Astrocyte (in vitro differentiated cells and primary cell): ENCODE results near the gene RABGAP1L. TPM values are rescaled to one million over a fixed set of nuclear protein-coding genes. Genes with fewer than 3 reads are reported as not detected.

Experiments used
- DNase-seq: peaks from one replicate; pipeline ENCODE4 v3.0.0-alpha.2; 2010; ENCODE audit warnings: low read depth
- FAIRE-seq: peaks from 2 replicates; lab custom pipeline; 2011; peaks lifted over from hg19 to GRCh38; lab: Jason Lieb, UNC
- H2AFZ ChIP-seq: 2 replicates; pipeline ENCODE4 v1.6.0; 2012; ENCODE audit warnings: low read depth, low read length, inconsistent platforms
- H3K27ac ChIP-seq: 2 replicates; pipeline ENCODE4 v1.5.1; 2011; ENCODE audit warnings: low read depth, low read length, inconsistent platforms
- H3K27me3 ChIP-seq: 2 replicates; pipeline ENCODE4 v1.6.0; 2011; ENCODE audit warnings: low read length, inconsistent platforms; ENCODE audit not compliant: insufficient read depth
- H3K36me3 ChIP-seq: 2 replicates; pipeline ENCODE4 v1.5.1; 2011; ENCODE audit warnings: low read length, inconsistent platforms; ENCODE audit not compliant: insufficient read depth
- H3K4me1 ChIP-seq: 2 replicates; pipeline ENCODE4 v1.5.1; 2011; ENCODE audit warnings: low read length, inconsistent platforms; ENCODE audit not compliant: insufficient read depth
- H3K4me2 ChIP-seq: 2 replicates; pipeline ENCODE4 v1.6.0; 2012; ENCODE audit warnings: low read length, inconsistent platforms
- H3K4me3 ChIP-seq: 2 replicates; pipeline ENCODE4 v1.5.1; 2011; ENCODE audit warnings: low read depth, mild to moderate bottlenecking, low read length, inconsistent platforms; ENCODE audit not compliant: insufficient read depth
- H3K79me2 ChIP-seq: 2 replicates; pipeline ENCODE4 v1.6.0; 2012; ENCODE audit warnings: mild to moderate bottlenecking, low read length, inconsistent platforms; ENCODE audit not compliant: insufficient read depth
- H3K9ac ChIP-seq: 2 replicates; pipeline ENCODE4 v1.6.0; 2012; ENCODE audit warnings: mild to moderate bottlenecking, low read length, inconsistent platforms
- H3K9me3 ChIP-seq: 2 replicates; pipeline ENCODE4 v1.5.1; 2012; ENCODE audit warnings: low read depth, mild to moderate bottlenecking, low read length, inconsistent platforms; ENCODE audit not compliant: insufficient read depth
- H4K20me1 ChIP-seq: 2 replicates; pipeline ENCODE4 v1.6.0; 2012; ENCODE audit warnings: low read length, inconsistent platforms; ENCODE audit not compliant: insufficient read depth
- H3K27ac Mint-ChIP-seq: one replicate; pipeline ENCODE4 v1.8.0; 2021; ENCODE audit warnings: mild to moderate bottlenecking, mixed read lengths; ENCODE audit not compliant: unreplicated experiment
- H3K27me3 Mint-ChIP-seq: one replicate; pipeline ENCODE4 v1.8.0; 2021; ENCODE audit warnings: low read depth, mixed read lengths; ENCODE audit not compliant: unreplicated experiment
- H3K36me3 Mint-ChIP-seq: one replicate; pipeline ENCODE4 v1.8.0; 2021; ENCODE audit warnings: low read depth, mixed read lengths; ENCODE audit not compliant: unreplicated experiment
- H3K4me1 Mint-ChIP-seq: one replicate; pipeline ENCODE4 v1.8.0; 2021; ENCODE audit warnings: low read depth, mixed read lengths; ENCODE audit not compliant: unreplicated experiment
- H3K4me3 Mint-ChIP-seq: one replicate; pipeline ENCODE4 v1.8.0; 2021; ENCODE audit warnings: mild to moderate bottlenecking, moderate library complexity, mixed read lengths; ENCODE audit not compliant: unreplicated experiment
- H3K9me3 Mint-ChIP-seq: one replicate; pipeline ENCODE4 v1.8.0; 2021; ENCODE audit warnings: mild to moderate bottlenecking, mixed read lengths; ENCODE audit not compliant: unreplicated experiment
- EZH2 ChIP-seq: IDR thresholded peaks from 2 replicates; pipeline ENCODE4 v1.6.1; 2012; ENCODE audit warnings: mild to moderate bottlenecking, low read length, inconsistent platforms; ENCODE audit not compliant: insufficient read depth
- total RNA-seq: library from RNA; stranded (reverse); gene quantifications from 2 replicates; pipeline ENCODE4 v1.2.1, GENCODE V29; 2021
- TF ChIP-seq, protein P1 (sequence below): IDR thresholded peaks from 2 replicates; pipeline ENCODE4 v1.5.1; 2011; ENCODE audit warnings: low read depth, mild to moderate bottlenecking, inconsistent platforms, low read length, moderate library complexity; ENCODE audit not compliant: insufficient read depth

RABGAP1L gene
- total RNA-seq, 1 donor from 2014 or later, result 40.2 TPM

DNA sequence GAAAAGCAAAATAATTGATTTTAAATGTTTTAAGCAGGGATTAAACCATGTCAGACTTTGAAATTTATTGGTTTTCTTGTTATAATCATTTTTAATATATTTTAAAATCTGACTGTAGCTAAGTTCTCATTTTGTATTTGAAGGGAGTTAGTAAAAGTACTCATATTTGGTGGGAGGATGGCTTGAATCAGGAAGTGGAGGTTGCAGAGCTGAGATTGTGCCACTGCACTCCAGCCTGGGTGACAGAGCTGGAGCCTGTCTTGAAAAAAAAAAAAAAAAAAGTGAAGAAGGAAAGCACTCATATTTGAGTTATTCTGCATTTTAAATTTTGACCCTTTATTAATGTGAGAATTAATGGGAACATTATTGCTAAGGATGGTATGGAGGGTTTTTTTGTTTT is 106.0 kb downstream of the RABGAP1L start:
- H3K27me3 ChIP-seq, result no peaks in the 10 kb centered on the region
- Mint-ChIP-seq H3K9me3 (no peaks in the 10 kb centered on the region), H3K27me3 (no peaks in the 10 kb centered on the region), H3K27ac (no peak overlapping the region), H3K36me3 (no peaks in the 10 kb centered on the region), H3K4me1 (no peaks in the 10 kb centered on the region), H3K4me3 (no peak overlapping the region)
- no peaks in the 10 kb centered on the region for H3K79me2 ChIP-seq
- H3K4me3 ChIP-seq, result no peak overlapping the region
- H3K9me3 ChIP-seq, result no peaks in the 10 kb centered on the region
- H4K20me1 ChIP-seq, result no peaks in the 10 kb centered on the region
- no peaks in the 10 kb centered on the region for H3K4me1 ChIP-seq
- H2AFZ ChIP-seq, result no peak overlapping the region
- H3K4me2 ChIP-seq, result no peak overlapping the region
- DNase-seq, result no peak
- FAIRE-seq, result no peak
- H3K36me3 ChIP-seq, result no peaks in the 10 kb centered on the region
- H3K9ac ChIP-seq, result no peak overlapping the region
- H3K27ac ChIP-seq, result no peak overlapping the region
- TF ChIP-seq EZH2, result no peak
- TF ChIP-seq, protein P1, sequence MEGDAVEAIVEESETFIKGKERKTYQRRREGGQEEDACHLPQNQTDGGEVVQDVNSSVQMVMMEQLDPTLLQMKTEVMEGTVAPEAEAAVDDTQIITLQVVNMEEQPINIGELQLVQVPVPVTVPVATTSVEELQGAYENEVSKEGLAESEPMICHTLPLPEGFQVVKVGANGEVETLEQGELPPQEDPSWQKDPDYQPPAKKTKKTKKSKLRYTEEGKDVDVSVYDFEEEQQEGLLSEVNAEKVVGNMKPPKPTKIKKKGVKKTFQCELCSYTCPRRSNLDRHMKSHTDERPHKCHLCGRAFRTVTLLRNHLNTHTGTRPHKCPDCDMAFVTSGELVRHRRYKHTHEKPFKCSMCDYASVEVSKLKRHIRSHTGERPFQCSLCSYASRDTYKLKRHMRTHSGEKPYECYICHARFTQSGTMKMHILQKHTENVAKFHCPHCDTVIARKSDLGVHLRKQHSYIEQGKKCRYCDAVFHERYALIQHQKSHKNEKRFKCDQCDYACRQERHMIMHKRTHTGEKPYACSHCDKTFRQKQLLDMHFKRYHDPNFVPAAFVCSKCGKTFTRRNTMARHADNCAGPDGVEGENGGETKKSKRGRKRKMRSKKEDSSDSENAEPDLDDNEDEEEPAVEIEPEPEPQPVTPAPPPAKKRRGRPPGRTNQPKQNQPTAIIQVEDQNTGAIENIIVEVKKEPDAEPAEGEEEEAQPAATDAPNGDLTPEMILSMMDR, result no peak

DNA sequence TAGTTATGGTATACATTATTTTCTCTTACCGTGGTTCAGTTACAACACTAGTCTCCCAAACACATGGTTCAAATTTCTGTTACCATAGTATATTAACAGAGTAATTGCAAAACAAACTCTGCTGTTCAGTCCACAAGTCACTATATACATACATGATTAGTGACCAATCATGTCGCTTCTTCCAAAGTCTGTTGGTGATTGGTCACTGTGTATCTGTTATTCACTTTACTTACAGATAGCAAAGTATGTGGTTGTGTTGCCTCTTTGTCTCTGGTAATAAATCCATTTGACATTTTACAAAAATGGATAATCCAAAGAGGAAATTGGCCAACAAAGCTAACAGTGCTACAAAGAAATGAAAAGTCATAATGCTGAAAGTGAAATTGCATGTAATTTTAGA is 107.2 kb downstream of the RABGAP1L start:
- no peaks in the 10 kb centered on the region for H3K4me1 Mint-ChIP-seq
- no peaks in the 10 kb centered on the region for H3K36me3 ChIP-seq
- no peak overlapping the region for H3K4me3 Mint-ChIP-seq
- H4K20me1 ChIP-seq, result no peaks in the 10 kb centered on the region
- no peak overlapping the region for H3K4me3 ChIP-seq
- H3K9ac ChIP-seq, result no peak overlapping the region
- FAIRE-seq (no peak), DNase-seq (no peak)
- no peak overlapping the region for H3K27ac Mint-ChIP-seq
- H3K36me3 Mint-ChIP-seq, result no peaks in the 10 kb centered on the region
- no peaks in the 10 kb centered on the region for H3K79me2 ChIP-seq
- H2AFZ ChIP-seq, result no peak overlapping the region
- no peaks in the 10 kb centered on the region for H3K27me3 Mint-ChIP-seq
- H3K27me3 ChIP-seq, result no peaks in the 10 kb centered on the region
- H3K27ac ChIP-seq, result no peak overlapping the region
- H3K9me3 Mint-ChIP-seq, result no peaks in the 10 kb centered on the region
- H3K4me1 ChIP-seq, result no peaks in the 10 kb centered on the region
- TF ChIP-seq, protein P1, result no peak
- TF ChIP-seq EZH2, result no peak
- H3K4me2 ChIP-seq, result no peak overlapping the region
- H3K9me3 ChIP-seq, result no peaks in the 10 kb centered on the region

DNA sequence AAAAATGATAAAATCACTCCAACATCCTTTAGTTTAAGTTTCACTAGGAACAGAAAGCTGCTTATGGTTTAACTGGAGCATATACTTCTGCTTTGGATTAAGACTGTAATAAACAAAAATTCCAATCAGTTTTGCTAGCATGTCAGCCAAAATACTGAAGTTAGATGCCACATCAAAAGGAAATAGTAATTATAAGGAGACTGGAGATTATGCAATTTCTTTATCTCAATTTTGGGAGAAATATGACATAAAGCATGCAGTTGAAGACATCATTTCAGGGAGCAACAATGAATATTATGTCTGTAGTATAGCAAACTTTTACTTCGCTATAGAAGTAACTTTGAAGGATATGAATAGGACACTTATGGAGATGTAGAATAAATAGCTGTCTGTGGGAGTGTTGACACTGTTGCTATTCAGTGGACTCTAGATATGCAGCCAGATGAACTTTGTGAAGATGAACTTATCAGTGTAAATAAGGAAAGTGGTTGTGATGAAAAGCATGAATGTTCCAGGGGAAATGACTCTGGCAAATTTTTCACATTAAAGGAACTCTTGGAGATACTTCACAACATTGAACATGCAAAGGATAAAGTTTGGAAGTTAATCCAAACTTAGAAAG is 107.8 kb downstream of the RABGAP1L start:
- Histone ChIP-seq H3K4me2 (no peak overlapping the region), H3K4me3 (no peak overlapping the region), H3K27me3 (no peaks in the 10 kb centered on the region), H4K20me1 (no peaks in the 10 kb centered on the region), H3K4me1 (no peaks in the 10 kb centered on the region), H3K27ac (no peak overlapping the region), H3K36me3 (no peaks in the 10 kb centered on the region), H3K9ac (no peak overlapping the region), H3K79me2 (no peaks in the 10 kb centered on the region), H3K9me3 (no peaks in the 10 kb centered on the region), H2AFZ (no peak overlapping the region)
- DNase-seq (no peak), FAIRE-seq (no peak)
- TF ChIP-seq EZH2, result no peak
- TF ChIP-seq, protein P1, result no peak
- H3K36me3 Mint-ChIP-seq, result no peaks in the 10 kb centered on the region
- H3K4me3 Mint-ChIP-seq, result no peak overlapping the region
- H3K27ac Mint-ChIP-seq, result no peak overlapping the region
- no peaks in the 10 kb centered on the region for H3K9me3 Mint-ChIP-seq
- no peaks in the 10 kb centered on the region for H3K27me3 Mint-ChIP-seq
- no peaks in the 10 kb centered on the region for H3K4me1 Mint-ChIP-seq
